PC-9 (cell line): ENCODE results near the gene CCM2L. TPM values are rescaled to one million over a fixed set of nuclear protein-coding genes. Genes with fewer than 3 reads are reported as not detected.

Experiments used
- BruUV-seq: library from RNA; stranded (reverse); fragments of 400-500 nt; replicated peaks from 2 replicates; lab custom pipeline; 2021; lab: Mats Ljungman, UMichigan
- CTCF ChIA-PET: fragments of 300-600 bp; sonication (Branson Sonifier 250); formaldehyde crosslinking; loops from one replicate; lab custom pipeline; 2022; ENCODE audit warnings: antibody characterized with exemption; lab: Charles Lee
- POLR2A ChIA-PET: fragments of 300-600 bp; sonication (Branson Sonifier 250); formaldehyde crosslinking; loops from one replicate; lab custom pipeline; 2022; ENCODE audit warnings: antibody characterized with exemption; ENCODE audit not compliant: unreplicated experiment; lab: Charles Lee
- DNase-seq, 2 experiments: peaks; one replicate each; pipeline versions ENCODE4 v3.0.0 to v3.0.0-alpha.2; 2015 to 2022; ENCODE audit warnings: mixed read lengths in 1 of 2
- H2AFZ ChIP-seq: fragments of 200-600 bp; sonication (generic); 2 replicates; pipeline ENCODE4 v1.8.1; 2017; ENCODE audit warnings: antibody characterized with exemption
- H3F3A ChIP-seq: fragments of 200-600 bp; sonication (generic); 2 replicates; pipeline ENCODE4 v1.8.1; 2017; ENCODE audit warnings: antibody characterized with exemption, mild to moderate bottlenecking, low read depth; ENCODE audit not compliant: insufficient read depth
- H3K27ac ChIP-seq: fragments of 200-600 bp; sonication (generic); 2 replicates; pipeline ENCODE4 v1.6.1; 2016; ENCODE audit warnings: mixed run types
- H3K27me3 ChIP-seq: fragments of 200-600 bp; sonication (generic); 2 replicates; pipeline ENCODE4 v1.6.1; 2016; ENCODE audit warnings: low read depth, mixed run types; ENCODE audit not compliant: insufficient read depth
- H3K36me3 ChIP-seq: fragments of 200-600 bp; sonication (generic); 2 replicates; pipeline ENCODE4 v1.6.1; 2016; ENCODE audit warnings: low read depth, mixed run types
- H3K4me1 ChIP-seq: fragments of 200-600 bp; sonication (generic); replicated peaks from 2 replicates; pipeline ENCODE4 v1.6.1; 2016; ENCODE audit warnings: mixed run types; ENCODE audit not compliant: insufficient read depth
- H3K4me2 ChIP-seq: fragments of 200-600 bp; sonication (generic); 2 replicates; pipeline ENCODE4 v1.6.1; 2017; ENCODE audit warnings: mixed run types
- H3K4me3 ChIP-seq: fragments of 200-600 bp; sonication (generic); 2 replicates; pipeline ENCODE4 v1.6.1; 2016; ENCODE audit warnings: mixed run types
- H3K79me2 ChIP-seq: fragments of 200-600 bp; sonication (generic); 2 replicates; pipeline ENCODE4 v1.6.1; 2017; ENCODE audit warnings: low read depth, mixed run types
- H3K9me2 ChIP-seq: fragments of 200-600 bp; sonication (generic); 2 replicates; pipeline ENCODE4 v1.8.1; 2017; ENCODE audit warnings: mild to moderate bottlenecking; ENCODE audit not compliant: insufficient read depth
- H3K9me3 ChIP-seq: fragments of 200-600 bp; sonication (generic); 2 replicates; pipeline ENCODE4 v1.8.1; 2016; ENCODE audit warnings: low read depth; ENCODE audit not compliant: insufficient read depth
- H4K20me1 ChIP-seq: fragments of 200-600 bp; sonication (generic); 2 replicates; pipeline ENCODE4 v1.8.1; 2017; ENCODE audit not compliant: insufficient read depth
- EZH2 ChIP-seq: fragments of 200-600 bp; sonication (generic); IDR thresholded peaks from 2 replicates; pipeline ENCODE4 v1.8.0; 2017; ENCODE audit warnings: antibody characterized with exemption, low read depth
- intact Hi-C: fragments of 100-400 bp; cut with micrococcal nuclease; formaldehyde crosslinking; loops from one replicate; pipeline ENCODE4 v1.10.0; 2022; ENCODE audit not compliant: unreplicated experiment
- total RNA-seq: library from RNA; stranded (reverse); gene quantifications from 2 replicates; pipeline ENCODE4 v1.2.3, GENCODE V29; 2021
- TF ChIP-seq, protein P1 (sequence below): fragments of 200-600 bp; sonication (generic); conservative IDR thresholded peaks from 2 replicates; pipeline ENCODE4 v1.6.1; 2017; ENCODE audit warnings: mixed run types, antibody characterized with exemption, mild to moderate bottlenecking, moderate library complexity

CCM2L gene
- total RNA-seq, 1 experiment from 2014 or later, result 0.31 TPM

DNA sequence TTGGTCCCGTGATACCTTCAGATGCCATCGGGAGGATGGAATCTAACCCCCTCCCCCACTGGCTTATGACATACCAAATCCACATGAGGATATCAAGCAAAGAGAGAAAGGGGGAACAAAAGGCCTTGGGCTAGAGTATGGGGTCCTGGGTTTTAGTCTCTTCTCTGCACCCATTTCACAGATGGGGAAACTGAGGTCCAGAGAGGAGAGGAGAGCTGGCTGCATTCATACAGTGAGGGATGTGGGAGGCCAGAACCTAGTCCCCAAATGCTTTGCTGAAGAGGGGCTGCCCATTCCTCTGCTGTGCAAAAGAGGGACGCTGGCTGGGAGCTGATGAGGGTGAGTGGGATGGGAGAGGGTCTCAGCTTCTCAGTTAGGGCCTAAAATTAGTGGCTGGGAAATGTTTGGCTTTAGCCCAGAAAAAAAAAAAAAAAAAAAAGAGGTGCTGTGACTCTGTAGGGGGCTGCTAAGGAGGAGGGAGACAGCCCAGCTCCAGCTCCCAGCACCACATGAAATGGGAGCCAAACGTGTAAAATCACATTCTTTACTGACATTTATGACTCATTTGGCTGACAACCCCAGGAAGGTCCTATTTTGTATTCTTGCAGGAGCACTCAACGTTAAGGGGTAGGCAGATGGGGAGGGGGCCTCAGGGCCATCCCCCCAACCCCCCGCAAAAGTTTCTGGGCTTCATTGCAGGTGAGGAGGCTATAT lies 30.4 kb upstream of the CCM2L start:
- no peak for TF ChIP-seq EZH2
- TF ChIP-seq, protein P1, sequence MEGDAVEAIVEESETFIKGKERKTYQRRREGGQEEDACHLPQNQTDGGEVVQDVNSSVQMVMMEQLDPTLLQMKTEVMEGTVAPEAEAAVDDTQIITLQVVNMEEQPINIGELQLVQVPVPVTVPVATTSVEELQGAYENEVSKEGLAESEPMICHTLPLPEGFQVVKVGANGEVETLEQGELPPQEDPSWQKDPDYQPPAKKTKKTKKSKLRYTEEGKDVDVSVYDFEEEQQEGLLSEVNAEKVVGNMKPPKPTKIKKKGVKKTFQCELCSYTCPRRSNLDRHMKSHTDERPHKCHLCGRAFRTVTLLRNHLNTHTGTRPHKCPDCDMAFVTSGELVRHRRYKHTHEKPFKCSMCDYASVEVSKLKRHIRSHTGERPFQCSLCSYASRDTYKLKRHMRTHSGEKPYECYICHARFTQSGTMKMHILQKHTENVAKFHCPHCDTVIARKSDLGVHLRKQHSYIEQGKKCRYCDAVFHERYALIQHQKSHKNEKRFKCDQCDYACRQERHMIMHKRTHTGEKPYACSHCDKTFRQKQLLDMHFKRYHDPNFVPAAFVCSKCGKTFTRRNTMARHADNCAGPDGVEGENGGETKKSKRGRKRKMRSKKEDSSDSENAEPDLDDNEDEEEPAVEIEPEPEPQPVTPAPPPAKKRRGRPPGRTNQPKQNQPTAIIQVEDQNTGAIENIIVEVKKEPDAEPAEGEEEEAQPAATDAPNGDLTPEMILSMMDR, result no peak
- no TSS peak for BruUV-seq
- Histone ChIP-seq H3K27me3 (peaks cover 67% of the 10 kb centered on the region), H3K36me3 (no peaks in the 10 kb centered on the region), H2AFZ (no peak overlapping the region), H3K4me3 (no peak overlapping the region), H3F3A (no peaks in the 10 kb centered on the region), H3K9me2 (no peaks in the 10 kb centered on the region), H3K9me3 (no peaks in the 10 kb centered on the region), H4K20me1 (no peaks in the 10 kb centered on the region), H3K79me2 (no peaks in the 10 kb centered on the region), H3K4me1 (no peaks in the 10 kb centered on the region), H3K4me2 (no peak overlapping the region), H3K27ac (no peak overlapping the region)
- POLR2A ChIA-PET, result interaction anchor here (0.8 kb wide), 1 partner anchor 183 kb away, joined by 12 read pairs; no protein-coding TSS in a partner anchor
- intact Hi-C loops, result no loop called here
- DNase-seq, result no peak
- CTCF ChIA-PET, result no interaction called here

DNA sequence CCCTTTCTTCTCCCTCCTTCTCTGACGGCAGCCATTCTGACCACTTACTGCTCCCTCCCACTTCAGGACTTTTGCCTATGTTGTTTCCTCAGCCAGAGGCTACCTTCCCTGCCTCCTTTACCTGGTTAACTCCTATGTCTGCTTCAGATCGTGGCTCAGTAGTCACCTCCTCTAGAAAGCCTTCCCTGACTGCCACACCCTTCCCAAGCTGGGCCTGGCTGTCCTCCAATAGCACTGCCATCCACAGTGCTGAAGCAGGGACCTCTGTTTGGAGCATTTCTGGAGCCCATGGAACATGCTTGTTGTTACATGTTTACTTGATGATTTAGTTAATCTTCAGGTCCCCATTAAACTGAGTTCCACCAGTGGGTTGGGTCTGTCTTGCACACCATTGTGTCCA lies 28.5 kb upstream of the CCM2L start:
- Histone ChIP-seq H2AFZ (no peak overlapping the region), H3K9me2 (no peaks in the 10 kb centered on the region), H3K4me1 (no peaks in the 10 kb centered on the region), H3K27me3 (peaks cover 60% of the 10 kb centered on the region), H4K20me1 (no peaks in the 10 kb centered on the region), H3K27ac (no peak overlapping the region), H3K36me3 (no peaks in the 10 kb centered on the region), H3K4me3 (no peak overlapping the region), H3F3A (no peaks in the 10 kb centered on the region), H3K79me2 (no peaks in the 10 kb centered on the region), H3K4me2 (no peak overlapping the region), H3K9me3 (no peaks in the 10 kb centered on the region)
- CTCF ChIA-PET, result no interaction called here
- no peak for DNase-seq
- no TSS peak for BruUV-seq
- TF ChIP-seq EZH2, result no peak
- TF ChIP-seq, protein P1, result no peak
- POLR2A ChIA-PET, result no interaction called here
- intact Hi-C loops, result no loop called here

DNA sequence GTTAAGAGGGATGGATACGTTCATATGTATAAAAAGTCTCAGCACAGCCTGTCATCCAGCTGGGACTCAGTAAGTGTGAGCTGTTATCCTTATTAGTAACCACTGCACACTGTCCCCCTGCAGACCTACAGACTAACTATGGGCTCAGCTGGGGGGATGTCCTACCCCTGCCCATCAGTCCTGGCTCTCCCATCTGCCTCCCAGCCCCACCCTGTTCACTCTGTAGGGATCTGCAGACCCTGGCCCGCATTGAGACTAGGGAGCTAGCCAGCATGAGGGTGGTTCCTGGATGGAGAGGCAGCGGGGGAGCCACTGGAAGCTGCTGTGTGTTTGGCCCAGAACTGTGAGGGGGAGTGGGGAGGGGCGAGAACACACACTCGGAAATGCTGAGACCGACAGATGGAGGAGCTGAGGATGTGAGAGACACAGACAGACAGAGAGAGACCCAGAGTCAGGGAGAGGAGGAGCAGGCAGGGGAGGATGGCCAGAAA lies 25.2 kb upstream of the CCM2L start:
- H3K79me2 ChIP-seq, result no peaks in the 10 kb centered on the region

More for the DNA sequence above, 25.2 kb upstream of the CCM2L start:
- no TSS peak for BruUV-seq
- H3K9me3 ChIP-seq, result no peaks in the 10 kb centered on the region
- ChIA-PET POLR2A (no interaction called here), CTCF (no interaction called here)
- H3K27ac ChIP-seq, result no peak overlapping the region
- no peaks in the 10 kb centered on the region for H4K20me1 ChIP-seq
- no peak overlapping the region for H3K4me3 ChIP-seq
- H3K36me3 ChIP-seq, result no peaks in the 10 kb centered on the region
- no peak overlapping the region for H3K4me2 ChIP-seq
- no peaks in the 10 kb centered on the region for H3K4me1 ChIP-seq
- intact Hi-C loops, result no loop called here
- DNase-seq, result no peak
- no peak overlapping the region for H2AFZ ChIP-seq
- peaks cover 55% of the 10 kb centered on the region for H3K27me3 ChIP-seq
- H3K9me2 ChIP-seq, result no peaks in the 10 kb centered on the region
- no peak for TF ChIP-seq EZH2
- TF ChIP-seq, protein P1, result no peak
- H3F3A ChIP-seq, result no peaks in the 10 kb centered on the region
